K562 (cell line): ENCODE data around the gene CTU1. TPM values are rescaled to one million over a fixed set of nuclear protein-coding genes. Genes with fewer than 3 reads are reported as not detected.

Source experiments
- BMI1 ChIP-seq: fragments of 150-350 bp; IDR thresholded peaks from 2 replicates; pipeline ENCODE4 v1.6.1; 2014; ENCODE audit warnings: low read length
- CEBPB ChIP-seq: fragments of 450-650 bp; IDR thresholded peaks from 2 replicates; pipeline ENCODE4 v1.6.1; 2016; ENCODE audit warnings: missing genetic modification characterization, missing compliant biosample characterization
- CGGBP1 ChIP-seq: fragments of 250-450 bp; sonication (Bioruptor Pico); IDR thresholded peaks from 2 replicates; pipeline ENCODE4 v1.9.0; 2021; ENCODE audit warnings: mild to moderate bottlenecking
- HCFC1 ChIP-seq: IDR thresholded peaks from 2 replicates; pipeline ENCODE4 v1.6.1; 2012; ENCODE audit warnings: low read depth, low read length, improper control_type of control experiment
- HDAC6 ChIP-seq: IDR thresholded peaks from 2 replicates; pipeline ENCODE4 v1.6.1; 2012; ENCODE audit warnings: low read depth, mild to moderate bottlenecking, control low read depth, inconsistent platforms, low read length, moderate library complexity
- HNRNPH1 ChIP-seq: fragments of 200-400 bp; formaldehyde crosslinking; optimal IDR thresholded peaks from 2 replicates; pipeline ENCODE3; 2017; ENCODE audit warnings: low read depth, mild to moderate bottlenecking, low read length, moderate library complexity
- KDM4B ChIP-seq, 2 experiments: fragments of 450-650 bp in 1 of 2; sonication (generic) in 1 of 2; IDR thresholded peaks; 2 replicates each; pipeline ENCODE4 v1.6.1; 2016 to 2017; ENCODE audit warnings: borderline replicate concordance in 2 of 2, antibody characterized with exemption in 1 of 2, low read depth in 1 of 2, mild to moderate bottlenecking in 1 of 2
- KDM5B ChIP-seq: fragments of 200-600 bp; sonication (generic); IDR thresholded peaks from 2 replicates; pipeline ENCODE4 v1.6.1; 2012; ENCODE audit warnings: low read depth, mild to moderate bottlenecking, moderate library complexity, low read length, control low read depth, inconsistent platforms; ENCODE audit not compliant: insufficient replicate concordance
- MGA ChIP-seq: fragments of 450-650 bp; IDR thresholded peaks from 2 replicates; pipeline ENCODE4 v1.6.1; 2016; ENCODE audit warnings: mild to moderate bottlenecking, moderate library complexity
- NONO ChIP-seq, 2 experiments: fragments of 200-400 bp in 1 of 2; fragments of 450-650 bp in 1 of 2; formaldehyde crosslinking in 1 of 2; IDR thresholded peaks; 2 replicates each; pipeline ENCODE4 v1.6.1; 2017; ENCODE audit warnings: low read depth in 2 of 2, mild to moderate bottlenecking in 2 of 2, moderate library complexity in 2 of 2, low read length in 1 of 2
- RFX7 ChIP-seq: fragments of 250-450 bp; sonication (Bioruptor Pico); IDR thresholded peaks from 2 replicates; pipeline ENCODE4 v1.5.1; 2021; ENCODE audit warnings: mild to moderate bottlenecking
- TEAD1 ChIP-seq, 2 experiments: fragments of 450-650 bp in 1 of 2; sonication (generic) in 1 of 2; formaldehyde crosslinking; IDR thresholded peaks; 2 replicates each; pipeline versions ENCODE4 v1.4.0 to v1.8.0; 2020 to 2022; ENCODE audit warnings: mild to moderate bottlenecking in 2 of 2, missing genetic modification reagents in 1 of 2
- YY1 ChIP-seq, 3 experiments: IDR thresholded peaks; 2 replicates each; pipeline ENCODE4 v1.6.1; 2011; ENCODE audit warnings: low read length in 2 of 3, mild to moderate bottlenecking in 2 of 3, moderate library complexity in 2 of 3, borderline replicate concordance in 1 of 3, control low read depth in 1 of 3, low read depth in 1 of 3; ENCODE audit not compliant: insufficient read depth in 3 of 3, insufficient replicate concordance in 2 of 3, control insufficient read depth in 1 of 3, insufficient read length in 1 of 3; ENCODE audit errors: extremely low read depth in 1 of 3
- ZNF174 ChIP-seq: fragments of 250-450 bp; sonication (Bioruptor Pico); IDR thresholded peaks from 2 replicates; pipeline ENCODE4 v1.4.0; 2020; ENCODE audit warnings: mild to moderate bottlenecking
- ZNF589 ChIP-seq: fragments of 200-800 bp; sonication (Bioruptor generic); IDR thresholded peaks from 2 replicates; pipeline ENCODE4 v1.6.1; 2016; ENCODE audit warnings: low read depth, missing genetic modification characterization, missing compliant biosample characterization
- polyA plus RNA-seq, 8 experiments: library from polyadenylated mRNA; depleted of rRNA in 4 of 8; stranded (reverse) in 5 of 8; unstranded in 3 of 8; fragments of >200 nt; fragmentation: Nextera tagmentation in 2 of 8; fragmentation: Illumina TruSeq in 1 of 8; extraction: Ambion mirVana in 2 of 8; extraction: Trizol in 1 of 8; gene quantifications; 2 replicates each; pipeline versions ENCODE4 v1.2.1 to v1.2.3, GENCODE V29; 2011 to 2014; ENCODE audit warnings: inconsistent platforms in 1 of 8, missing spikeins in 1 of 8
- total RNA-seq, 7 experiments: library from RNA; depleted of rRNA in 6 of 7; stranded (reverse); fragments of >200 nt in 6 of 7; fragmentation: Illumina TruSeq in 2 of 7; extraction: Trizol in 2 of 7; gene quantifications; 2 replicates each; pipeline versions ENCODE4 v1.2.1 to v1.2.3, GENCODE V29; 2011 to 2021; ENCODE audit warnings: low replicate concordance in 1 of 7

CTU1 gene
- total and polyA plus RNA-seq, 9 of the 15 experiments (the other 6 are each of a cell fraction or from before 2014, with no cell fraction given): 0.03 to 18.4 (median 2.3) TPM; not detected in 1

GRCh38 chr19:51107406-51108065, 673 bp downstream of the CTU1 start (continued):
- TF ChIP-seq CEBPB (no peak), TEAD1 (CRISPR knock-in tag; IDR thresholded peaks at IDR 0.05) (no peak; a peak in 1 of 4 replicates), RFX7 (no peak), BMI1 (no peak), MGA (peak; percentile 56; the same call in 1 of the 2 replicates), CGGBP1 (CRISPR knock-in tag) (no peak), ZNF589 (CRISPR knock-in tag) (0 out of 2 replicates have a peak, but pooled peaks have one; percentile 28), ZNF174 (CRISPR knock-in tag) (no peak), KDM5B (peak; percentile 21), HDAC6 (no peak), HCFC1 (peak; percentile 55), NONO (IDR thresholded peaks at IDR 0.05; ENCODE audit: low read depth in 2 of 2, low read length in 1 of 2) (0 out of 4 replicates have a peak, but pooled peaks of 1 of the 2 experiments have one; percentile 13), KDM4B (IDR thresholded peaks at IDR 0.05; ENCODE audit: borderline replicate concordance in 2 of 2, low read depth in 1 of 2) (no peak), HNRNPH1 (no peak), YY1 (IDR thresholded peaks at IDR 0.05; ENCODE audit: borderline replicate concordance in 1 of 3, control insufficient read depth in 1 of 3, extremely low read depth in 1 of 3, insufficient read depth in 3 of 3, insufficient read length in 1 of 3, insufficient replicate concordance in 2 of 3, low read depth in 1 of 3, low read length in 2 of 3) (peak in 2 of 3 experiments; percentile 28 to 90)
